ENCODE measurements around the gene SUMO3. TPM values are rescaled to one million over a fixed set of nuclear protein-coding genes. Genes with fewer than 3 reads are reported as not detected.

Gene SUMO3
- total and polyA plus RNA-seq, 3 donors from 2014 or later, result 69.9 to 93.0 (median 87.9) TPM

DNA sequence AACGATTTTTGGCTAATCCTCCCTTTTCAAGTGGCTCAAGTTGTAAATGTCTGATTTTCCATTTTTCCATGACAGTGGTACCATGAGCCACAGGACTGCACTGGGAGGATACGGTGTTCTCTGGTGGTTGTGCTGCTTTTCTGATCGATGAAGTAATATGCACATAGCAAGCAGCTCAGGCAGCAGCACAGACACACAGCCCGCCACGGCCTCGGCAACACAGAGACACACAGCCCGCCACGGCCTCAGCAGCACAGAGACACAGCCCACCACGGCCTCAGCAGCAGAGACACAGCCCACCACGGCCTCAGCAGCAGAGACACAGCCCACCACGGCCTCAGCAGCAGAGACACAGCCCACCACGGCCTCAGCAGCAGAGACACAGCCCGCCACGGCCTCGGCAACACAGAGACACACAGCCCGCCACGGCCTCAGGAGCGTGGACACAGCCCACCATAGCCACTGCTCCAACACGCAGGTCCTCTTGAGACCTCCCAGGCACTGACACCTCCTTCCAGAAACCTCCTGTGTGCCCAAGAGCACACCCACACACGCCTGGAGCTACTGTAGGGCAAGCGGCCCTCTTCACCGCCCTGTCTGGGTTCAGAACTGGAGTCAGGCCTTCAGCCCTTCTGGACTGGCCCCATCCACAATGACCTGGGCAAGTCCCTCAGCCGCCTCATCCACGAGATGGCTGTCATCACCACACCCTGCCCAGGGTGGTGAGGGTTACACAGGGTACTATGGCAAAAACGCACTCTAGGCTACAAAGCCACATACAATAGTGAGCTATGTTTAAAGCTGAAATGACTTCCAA lies 45.2 kb upstream of the SUMO3 start:
- intact Hi-C loops (cut with DNase I; ENCODE audit: low total_unique reads), result no loop called here
- H3K27me3 ChIP-seq, result no peaks in the 10 kb centered on the region
- H3K4me1 ChIP-seq, result peaks cover 3% of the 10 kb centered on the region

DNA sequence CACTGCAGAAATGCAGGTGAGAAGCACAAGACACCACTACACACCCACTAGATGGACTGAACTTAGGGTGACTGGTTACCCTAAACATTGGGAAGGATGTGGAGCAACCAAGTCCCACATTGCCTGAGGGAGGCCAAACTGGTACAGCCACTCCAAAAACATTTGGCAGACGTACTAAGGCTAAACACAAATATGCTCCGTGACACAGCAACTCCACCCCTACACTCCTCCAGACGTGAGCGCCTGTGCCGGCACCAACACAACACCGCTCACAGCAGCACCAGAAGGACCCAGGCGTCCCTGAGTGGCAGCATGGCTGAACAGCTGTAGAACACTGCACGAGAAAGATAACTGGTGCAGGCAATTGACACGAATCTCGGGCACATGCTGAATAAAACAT lies 40.9 kb upstream of the SUMO3 start:
- intact Hi-C loops (cut with DNase I; ENCODE audit: low total_unique reads), result no loop called here
- Histone ChIP-seq H3K4me3 (no peak overlapping the region), H3K27me3 (no peaks in the 10 kb centered on the region), H3K9me3 (no peaks in the 10 kb centered on the region), H3K36me3 (ENCODE audit: low read depth, missing control alignments) (no peaks in the 10 kb centered on the region), H3K27ac (no peak overlapping the region), H3K4me1 (no peaks in the 10 kb centered on the region)
- TF ChIP-seq, protein P1, sequence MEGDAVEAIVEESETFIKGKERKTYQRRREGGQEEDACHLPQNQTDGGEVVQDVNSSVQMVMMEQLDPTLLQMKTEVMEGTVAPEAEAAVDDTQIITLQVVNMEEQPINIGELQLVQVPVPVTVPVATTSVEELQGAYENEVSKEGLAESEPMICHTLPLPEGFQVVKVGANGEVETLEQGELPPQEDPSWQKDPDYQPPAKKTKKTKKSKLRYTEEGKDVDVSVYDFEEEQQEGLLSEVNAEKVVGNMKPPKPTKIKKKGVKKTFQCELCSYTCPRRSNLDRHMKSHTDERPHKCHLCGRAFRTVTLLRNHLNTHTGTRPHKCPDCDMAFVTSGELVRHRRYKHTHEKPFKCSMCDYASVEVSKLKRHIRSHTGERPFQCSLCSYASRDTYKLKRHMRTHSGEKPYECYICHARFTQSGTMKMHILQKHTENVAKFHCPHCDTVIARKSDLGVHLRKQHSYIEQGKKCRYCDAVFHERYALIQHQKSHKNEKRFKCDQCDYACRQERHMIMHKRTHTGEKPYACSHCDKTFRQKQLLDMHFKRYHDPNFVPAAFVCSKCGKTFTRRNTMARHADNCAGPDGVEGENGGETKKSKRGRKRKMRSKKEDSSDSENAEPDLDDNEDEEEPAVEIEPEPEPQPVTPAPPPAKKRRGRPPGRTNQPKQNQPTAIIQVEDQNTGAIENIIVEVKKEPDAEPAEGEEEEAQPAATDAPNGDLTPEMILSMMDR (IDR thresholded peaks at IDR 0.05), result no peak
- TF ChIP-seq POLR2A (IDR thresholded peaks at IDR 0.05), result no peak
- WGBS, 2 donors, result 79 to 86% methylated on average over 10 of the region's 10 CpGs
- DNase-seq, result no peak

More for the DNA sequence above, 45.2 kb upstream of the SUMO3 start:
- no peaks in the 10 kb centered on the region for H3K9me3 ChIP-seq
- H3K36me3 ChIP-seq (ENCODE audit: low read depth, missing control alignments), result no peaks in the 10 kb centered on the region
- DNase-seq, result no peak
- H3K27ac ChIP-seq, result no peak overlapping the region
- no peak for TF ChIP-seq POLR2A (IDR thresholded peaks at IDR 0.05)
- TF ChIP-seq, protein P1 (IDR thresholded peaks at IDR 0.05), result no peak
- 88 to 94% methylated on average over 4 to 25 of the region's 25 CpGs for WGBS, 2 donors
- no peak overlapping the region for H3K4me3 ChIP-seq

DNA sequence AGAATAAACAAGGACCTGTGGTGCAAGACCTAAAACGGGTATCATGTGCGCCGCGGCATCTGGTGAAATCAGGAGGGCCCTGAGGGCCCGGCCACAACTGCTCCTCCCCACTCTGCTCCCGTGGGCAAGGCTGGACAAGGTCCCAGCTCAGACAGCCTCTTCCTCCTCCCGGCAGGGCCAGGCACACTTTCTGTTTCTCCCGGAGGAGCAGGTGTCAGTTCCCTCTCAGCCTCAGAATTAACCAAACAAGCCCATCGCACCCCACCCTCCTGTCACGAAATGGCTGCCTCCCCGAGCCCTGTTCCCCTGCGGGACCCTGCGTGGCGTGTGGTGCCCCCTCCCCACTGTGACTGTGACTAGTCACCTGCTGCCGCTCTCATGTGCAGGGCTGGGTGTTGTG lies 40.4 kb upstream of the SUMO3 start:
- H3K9me3 ChIP-seq, result no peaks in the 10 kb centered on the region
- no peaks in the 10 kb centered on the region for H3K27me3 ChIP-seq
- no peaks in the 10 kb centered on the region for H3K4me1 ChIP-seq
- no peak overlapping the region for H3K27ac ChIP-seq
- TF ChIP-seq POLR2A (IDR thresholded peaks at IDR 0.05), result no peak
- TF ChIP-seq, protein P1 (IDR thresholded peaks at IDR 0.05), result no peak
- no peak for DNase-seq
- H3K4me3 ChIP-seq, result no peak overlapping the region
- H3K36me3 ChIP-seq (ENCODE audit: low read depth, missing control alignments), result no peaks in the 10 kb centered on the region
- intact Hi-C loops (cut with DNase I; ENCODE audit: low total_unique reads), result no loop called here
- WGBS, 2 donors, result 88 to 89% methylated on average over 14 to 15 of the region's 15 CpGs

DNA sequence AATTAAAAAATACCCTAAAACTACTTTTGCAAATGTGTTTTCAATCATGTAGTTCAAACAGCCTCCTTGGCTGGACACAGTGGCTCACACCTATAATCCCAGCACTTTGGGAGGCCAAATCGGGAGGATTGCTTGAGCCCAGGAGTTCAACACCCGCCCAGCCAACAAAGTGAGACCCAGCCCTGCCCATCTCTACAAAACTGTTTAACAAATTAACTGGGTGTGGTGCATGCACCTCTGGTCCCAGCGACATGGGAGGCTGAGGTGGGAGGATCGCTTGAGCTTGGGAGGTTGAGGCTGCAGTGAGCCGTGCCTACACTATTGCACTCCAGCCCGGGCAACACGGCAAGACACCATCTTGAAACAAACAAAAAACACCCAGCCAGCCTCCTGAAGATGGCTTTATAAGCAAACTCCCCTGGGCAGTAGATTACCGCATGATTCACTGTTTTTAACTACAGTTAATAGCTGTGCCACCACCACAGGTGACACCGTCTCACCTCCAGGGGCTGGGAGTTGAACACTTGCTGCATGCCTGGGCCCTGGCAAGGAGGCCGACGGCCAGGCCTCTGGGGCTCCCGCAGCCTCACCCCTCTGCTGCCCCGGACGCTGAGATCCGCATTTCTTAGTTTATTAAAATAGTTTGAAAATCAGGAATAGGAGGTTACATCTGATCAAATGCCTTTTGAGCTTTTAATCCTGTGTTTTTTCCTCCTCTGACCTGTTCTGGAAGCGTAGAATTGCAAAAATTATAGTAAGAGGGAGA lies 39.4 kb upstream of the SUMO3 start:
- TF ChIP-seq, protein P1 (IDR thresholded peaks at IDR 0.05), result no peak
- no peak for TF ChIP-seq POLR2A (IDR thresholded peaks at IDR 0.05)
- H3K27ac ChIP-seq, result no peak overlapping the region
- no peaks in the 10 kb centered on the region for H3K9me3 ChIP-seq
- no peaks in the 10 kb centered on the region for H3K36me3 ChIP-seq (ENCODE audit: low read depth, missing control alignments)
- intact Hi-C loops (cut with DNase I; ENCODE audit: low total_unique reads), result no loop called here
- H3K4me3 ChIP-seq, result no peak overlapping the region
- no peaks in the 10 kb centered on the region for H3K27me3 ChIP-seq
- H3K4me1 ChIP-seq, result no peaks in the 10 kb centered on the region
- WGBS, 2 donors, result 90 to 91% methylated on average over 14 to 16 of the region's 16 CpGs
- DNase-seq, result no peak

Data from testis (tissue), 3 donors.